Stimulated activated CD4-positive, alpha-beta T cell treated with anti-CD3 and anti-CD28 coated beads, Interleukin-2, amount 100 ng/mL, for 48 hours (primary cell): ENCODE results near the gene ST3GAL2.
A peak's percentile ranks its signal among the peaks of the same experiment; 100 is the strongest.

Experiments
- DNase-seq, 2 donors: peaks; one replicate each; pipeline ENCODE4 v3.0.0-alpha.2; 2020

Gene ST3GAL2

DNA sequence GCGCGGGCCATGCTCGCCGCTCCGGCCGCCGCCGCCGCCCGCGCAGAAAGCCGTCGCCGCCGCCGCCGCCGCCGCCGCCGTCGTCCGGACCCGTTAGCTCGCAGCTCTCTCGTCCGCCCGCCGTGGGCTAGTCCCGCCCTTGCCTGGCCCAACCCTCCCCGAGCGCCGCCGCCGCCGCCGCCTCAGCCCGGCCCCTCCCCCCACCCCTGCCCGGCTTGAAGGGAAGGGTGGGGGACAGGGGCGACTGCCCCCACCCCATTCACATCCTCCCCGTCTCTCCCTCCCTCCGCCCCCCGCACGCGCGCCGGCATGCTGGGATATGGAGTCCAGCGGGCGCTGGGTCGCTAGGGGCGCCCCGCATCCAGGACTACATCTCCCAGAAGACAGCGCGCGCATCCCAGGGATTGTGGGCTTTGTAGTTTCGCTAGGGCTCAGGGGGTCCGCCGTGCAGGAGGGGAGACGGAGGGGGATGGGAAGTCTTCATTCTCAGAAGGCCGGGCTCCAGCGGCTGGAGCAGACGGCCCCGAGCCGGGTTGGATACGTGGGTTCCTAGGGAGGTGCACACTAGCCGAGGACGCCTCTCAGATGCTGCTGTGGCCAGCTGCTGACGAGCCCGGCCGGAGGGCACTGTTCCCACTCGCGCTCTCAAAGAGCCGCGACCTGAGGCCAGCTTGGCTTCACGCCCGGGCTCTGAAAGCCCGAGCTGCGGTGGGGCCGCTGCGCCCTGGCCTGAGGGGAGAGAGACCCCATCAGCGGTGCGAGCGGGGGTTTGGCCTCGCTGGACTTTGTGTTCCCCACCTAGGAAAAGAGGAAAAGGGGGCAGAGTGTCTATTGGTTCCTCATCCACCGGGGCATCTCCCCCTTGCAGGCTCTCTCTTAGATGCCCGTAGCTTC, at the start of gene ST3GAL2:
ST3GAL2 (minus strand) TSS at position 132 of the 894 bp plus-strand sequence. CDS start 40,570 bp downstream, outside the sequence.
- peak; percentile 88 to 89 for DNase-seq

- DNase-seq: no peak
Observed at GRCh38 chr16:70484867-70485266, 46.0 kb upstream of the ST3GAL2 start.

DNA sequence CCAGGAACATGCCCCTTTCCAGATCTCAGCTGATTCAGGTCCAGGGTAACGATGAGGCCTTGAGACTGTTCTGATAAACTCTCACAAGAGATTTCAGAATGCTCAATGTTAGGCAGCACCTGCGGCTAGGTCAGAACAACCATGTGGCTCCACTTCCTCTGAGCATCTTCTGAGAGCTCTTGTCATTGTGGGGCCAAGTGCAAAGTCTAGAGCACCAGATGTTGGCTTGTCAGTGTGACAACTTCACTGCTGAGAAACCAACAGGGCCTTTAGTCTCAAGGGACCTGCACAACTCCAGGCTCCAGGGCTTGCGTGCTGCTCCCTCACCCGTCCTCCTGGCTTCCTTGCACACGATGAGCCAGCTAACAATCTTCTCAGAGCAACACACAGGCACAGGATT, 44.5 kb upstream of the ST3GAL2 start:
- no peak for DNase-seq

GRCh38 chr16:70482624-70483023, 43.7 kb upstream of the ST3GAL2 start:
- no peak for DNase-seq

DNA sequence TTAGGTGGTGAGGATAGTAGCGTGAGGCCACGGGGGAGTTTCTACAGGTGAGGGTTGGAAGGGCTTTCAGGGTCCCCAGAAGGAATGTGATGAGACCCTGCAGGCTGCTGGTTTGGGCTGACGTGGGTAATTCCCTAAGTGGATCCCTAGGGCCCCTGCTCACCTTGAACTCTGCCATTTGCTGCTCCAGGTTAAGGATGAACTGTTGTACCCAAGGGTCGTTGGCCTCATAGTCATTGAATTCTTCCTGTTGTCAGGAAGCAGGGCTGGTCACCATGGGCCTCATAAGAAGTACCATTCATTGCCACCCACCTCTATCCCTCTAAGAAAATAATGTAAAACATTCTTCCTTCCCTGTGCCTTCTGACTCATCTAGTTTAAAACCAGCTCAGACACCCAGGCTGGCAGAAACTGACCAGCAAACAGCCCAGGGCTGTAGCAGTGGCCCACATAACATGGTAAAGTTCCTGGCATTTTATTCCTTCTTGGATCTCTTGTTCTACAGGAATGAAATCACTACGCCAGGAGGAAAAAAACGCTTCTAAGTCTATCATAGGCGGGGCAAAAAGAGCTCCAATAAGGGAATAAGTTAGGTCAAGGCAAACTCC, 43.1 kb upstream of the ST3GAL2 start:
- DNase-seq: no peak

- DNase-seq: no peak
Observed at GRCh38 chr16:70480127-70481105, 41.5 kb upstream of the ST3GAL2 start.

DNA sequence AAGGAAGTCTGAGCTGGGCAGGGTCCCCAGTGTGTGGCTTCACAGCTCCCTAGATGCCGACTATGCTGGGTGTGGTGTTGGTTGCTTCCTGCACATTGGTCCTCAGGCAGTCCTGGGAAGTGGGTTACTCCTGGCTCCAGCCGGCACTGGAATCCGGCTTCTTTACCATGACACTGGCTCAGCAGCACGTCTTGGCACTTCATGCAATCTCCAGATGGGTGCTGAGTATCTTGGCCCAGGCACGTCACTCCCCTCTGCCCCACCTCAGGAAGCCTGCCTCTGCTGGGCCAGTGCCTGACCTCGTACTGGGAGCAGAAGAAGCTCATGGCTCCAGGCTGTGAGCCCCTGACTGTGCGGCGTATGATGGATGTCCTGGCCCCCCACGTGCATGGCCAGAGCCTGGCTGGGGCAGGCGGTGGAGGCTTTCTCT, 40.0 kb upstream of the ST3GAL2 start:
- no peak for DNase-seq

- no peak for DNase-seq
Observed at GRCh38 chr16:70478169-70478568, 39.3 kb upstream of the ST3GAL2 start.

DNA sequence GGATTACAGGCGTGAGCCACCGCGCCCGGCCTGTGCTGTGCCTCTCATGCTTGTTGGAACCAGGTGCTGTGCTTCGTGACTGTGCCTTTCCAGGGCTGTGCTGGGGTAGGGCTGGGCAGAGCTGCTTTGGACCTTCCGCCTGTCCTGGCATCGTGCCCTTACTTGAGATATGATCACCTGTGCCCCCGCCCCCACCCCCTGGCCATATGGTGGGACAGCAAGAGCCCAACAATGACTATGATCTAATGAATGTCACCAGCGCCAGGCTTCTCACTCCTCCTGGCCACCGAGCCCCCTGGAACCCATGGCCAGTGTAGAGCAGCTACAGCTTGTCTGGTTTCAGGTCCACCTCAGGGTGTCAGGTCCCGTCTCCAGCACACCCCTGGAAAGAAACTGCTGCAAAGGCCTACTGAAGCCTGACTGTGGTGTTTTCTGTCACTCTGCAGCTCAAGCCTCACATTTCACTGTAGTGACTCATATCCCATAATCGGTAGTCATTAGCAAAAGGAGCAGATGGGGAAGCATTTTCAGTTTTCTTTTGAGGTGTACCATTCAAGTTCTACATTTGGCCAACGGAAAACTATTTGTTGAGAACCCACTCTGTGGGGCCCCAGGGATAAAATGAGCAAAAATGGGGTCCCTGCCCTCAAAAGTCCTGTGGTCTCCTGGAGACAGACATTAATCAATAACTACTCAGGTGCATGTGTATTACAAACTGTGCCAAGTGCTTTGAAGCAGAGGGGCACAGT, 37.5 kb upstream of the ST3GAL2 start:
- DNase-seq: peak; percentile 34 to 35

GRCh38 chr16:70475054-70475871, 36.4 kb upstream of the ST3GAL2 start:
- DNase-seq: no peak

- DNase-seq: no peak
Observed at GRCh38 chr16:70474320-70475053, 35.6 kb upstream of the ST3GAL2 start.

- no peak for DNase-seq
Observed at GRCh38 chr16:70473446-70474319, 34.8 kb upstream of the ST3GAL2 start.

DNA sequence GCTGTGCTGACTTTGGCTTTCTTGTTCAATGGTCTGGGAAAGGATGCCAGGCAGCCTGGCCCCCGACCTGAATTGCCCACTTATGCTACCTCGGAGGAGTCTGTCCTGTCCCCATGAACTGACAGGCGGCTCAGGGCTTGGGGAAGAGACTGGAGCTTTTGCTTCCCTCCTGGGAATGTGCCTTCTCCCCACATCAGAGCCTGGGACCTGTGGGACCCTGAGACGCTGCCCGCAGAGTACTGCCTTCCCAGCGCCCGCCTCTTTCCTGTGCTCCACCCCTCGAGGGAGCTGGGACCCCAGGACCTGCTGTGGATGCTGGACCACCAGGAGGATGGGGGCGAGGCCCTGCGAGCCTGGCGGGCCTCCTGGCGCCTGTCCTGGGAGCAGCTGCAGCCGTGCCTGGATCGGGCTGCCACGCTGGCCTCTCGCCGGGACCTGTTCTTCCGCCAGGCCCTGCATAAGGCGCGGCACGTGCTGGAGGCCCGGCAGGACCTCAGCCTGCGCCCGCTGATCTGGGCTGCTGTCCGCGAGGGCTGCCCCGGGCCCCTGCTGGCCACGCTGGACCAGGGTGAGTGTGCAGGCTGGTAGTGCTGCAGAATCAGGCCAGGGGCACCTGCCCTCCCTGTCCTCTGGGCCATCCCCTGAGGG, 34.0 kb upstream of the ST3GAL2 start:
- no peak for DNase-seq

GRCh38 chr16:70470927-70471341, 32.0 kb upstream of the ST3GAL2 start:
- no peak for DNase-seq

- DNase-seq: no peak
Observed at GRCh38 chr16:70470141-70470926, 31.4 kb upstream of the ST3GAL2 start.

DNA sequence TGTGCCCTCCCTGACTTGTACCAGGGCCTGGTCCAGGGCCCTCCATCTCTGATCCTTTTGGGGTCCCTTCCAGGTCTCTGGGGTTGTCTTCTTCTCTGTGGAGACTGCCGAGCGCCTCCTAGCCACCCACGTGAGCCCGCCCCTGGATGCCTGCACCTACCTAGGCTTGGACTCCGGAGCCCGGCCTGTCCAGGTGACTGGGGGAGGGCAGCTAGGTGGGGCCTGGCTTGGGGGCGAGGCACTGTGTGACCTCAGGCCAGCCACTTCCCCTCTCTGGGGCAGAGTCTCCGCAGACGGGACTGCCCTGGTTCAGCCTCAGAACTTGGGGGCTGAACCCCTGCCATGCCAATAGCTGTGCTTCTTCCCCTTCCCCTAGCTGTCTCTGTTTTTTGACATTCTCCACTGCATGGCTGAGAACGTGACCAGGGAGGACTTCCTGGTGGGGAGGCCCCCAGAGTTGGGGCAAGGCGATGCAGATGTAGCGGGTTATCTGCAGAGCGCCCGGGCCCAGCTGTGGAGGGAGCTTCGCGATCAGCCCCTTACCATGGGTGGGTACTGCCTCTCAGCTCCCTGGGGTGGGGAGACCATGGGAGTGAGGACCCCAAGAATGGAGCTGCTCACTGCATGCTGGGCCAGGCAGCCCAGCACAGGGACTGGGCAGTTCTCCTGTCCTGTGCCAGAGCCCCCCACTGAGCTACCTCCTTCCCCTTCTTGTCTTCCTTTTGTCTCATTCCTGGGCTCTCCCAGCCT, 30.1 kb upstream of the ST3GAL2 start:
- DNase-seq: no peak

DNA sequence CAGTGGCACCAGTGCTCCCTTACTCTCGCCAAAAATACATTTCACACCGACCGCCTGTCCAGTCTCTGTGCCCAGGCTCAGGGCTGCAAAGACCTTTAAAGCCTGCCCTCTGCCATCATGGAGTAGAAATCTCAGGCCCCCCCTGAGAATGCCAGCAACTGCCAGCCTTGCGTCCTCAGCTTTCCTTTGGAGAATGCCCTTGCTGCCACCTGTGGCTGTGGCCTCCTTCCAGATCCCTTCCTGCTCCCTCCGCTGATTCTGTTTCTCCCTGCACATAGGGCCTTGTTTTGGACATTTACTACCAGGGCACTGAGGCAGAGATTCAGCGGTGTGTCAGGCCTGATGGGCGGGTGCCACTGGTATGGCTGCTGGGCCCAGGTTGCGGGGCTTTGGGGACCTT, 28.7 kb upstream of the ST3GAL2 start:
- no peak for DNase-seq
